T-helper 1 cell (primary cell): Measurements from ENCODE around the gene SERPINA9.

Experiments
- DNase-seq, 5 donors: peaks; one replicate each; pipeline ENCODE4 v3.0.0-alpha.2; 2012 to 2020

The SERPINA9 gene

GRCh38 chr14:94461526-94462218 is 14.3 kb downstream of the SERPINA9 start:
- no peak for DNase-seq

- no peak for DNase-seq
Observed at GRCh38 chr14:94460631-94461416, 15.2 kb downstream of the SERPINA9 start.

GRCh38 chr14:94458558-94459205 is 17.3 kb downstream of the SERPINA9 start:
- no peak for DNase-seq

- DNase-seq = no peak
Observed at GRCh38 chr14:94458096-94458495, 17.9 kb downstream of the SERPINA9 start.

- no peak for DNase-seq
Observed at GRCh38 chr14:94455928-94456327, 20.1 kb downstream of the SERPINA9 start.

GRCh38 chr14:94451826-94452225 is 24.2 kb downstream of the SERPINA9 start:
- no peak for DNase-seq

- no peak for DNase-seq
Observed at GRCh38 chr14:94451091-94451771, 24.8 kb downstream of the SERPINA9 start.

GRCh38 chr14:94450722-94451090 is 25.3 kb downstream of the SERPINA9 start:
- DNase-seq = no peak

GRCh38 chr14:94449930-94450329 is 26.1 kb downstream of the SERPINA9 start:
- DNase-seq = no peak

- no peak for DNase-seq
Observed at GRCh38 chr14:94448071-94448808, 27.8 kb downstream of the SERPINA9 start.

GRCh38 chr14:94447206-94447605 is 28.8 kb downstream of the SERPINA9 start:
- no peak for DNase-seq

- no peak for DNase-seq
Observed at GRCh38 chr14:94446126-94446525, 29.9 kb downstream of the SERPINA9 start.

- DNase-seq = no peak
Observed at GRCh38 chr14:94445003-94445402, 31.0 kb downstream of the SERPINA9 start.

GRCh38 chr14:94441531-94442205 is 34.3 kb downstream of the SERPINA9 start:
- DNase-seq = no peak

GRCh38 chr14:94441130-94441529 is 34.9 kb downstream of the SERPINA9 start:
- DNase-seq = no peak

GRCh38 chr14:94439453-94440057 is 36.4 kb downstream of the SERPINA9 start:
- no peak for DNase-seq

- no peak for DNase-seq
Observed at GRCh38 chr14:94428610-94429009, 47.4 kb downstream of the SERPINA9 start.

- no peak for DNase-seq
Observed at GRCh38 chr14:94427016-94427613, 48.9 kb downstream of the SERPINA9 start.

GRCh38 chr14:94426526-94426925 is 49.5 kb downstream of the SERPINA9 start:
- DNase-seq = no peak

GRCh38 chr14:94424371-94424770 is 51.6 kb downstream of the SERPINA9 start:
- DNase-seq = no peak

GRCh38 chr14:94423453-94424056 is 52.4 kb downstream of the SERPINA9 start:
- peak in 1 of 5 donors; percentile 35 for DNase-seq
